Left lung (tissue), 10 donors: ENCODE measurements around the gene KLHDC9. TPM values are rescaled to one million over a fixed set of nuclear protein-coding genes. Genes with fewer than 3 reads are reported as not detected.

ENCODE experiments used
- ATAC-seq: fragments of 200-7000 bp; cut with Tn5 transposase; one replicate; pipeline ENCODE4 v1.9.1; 2020; ENCODE audit warnings: moderate library complexity
- DNase-seq, 4 donors: peaks; one replicate each; pipeline ENCODE4 v3.0.0-alpha.2; 2013 to 2020
- H3K27ac ChIP-seq, 2 donors: fragments of 200-600 bp; sonication (generic) in 1 of 2; one replicate each; pipeline versions ENCODE4 v1.5.0 to v1.8.0; 2020 to 2021
- H3K27me3 ChIP-seq, 2 donors: fragments of 200-600 bp; sonication (generic) in 1 of 2; one replicate each; pipeline versions ENCODE4 v1.5.0 to v1.8.0; 2020 to 2021
- H3K36me3 ChIP-seq, 2 donors: fragments of 200-600 bp; sonication (generic) in 1 of 2; one replicate each; pipeline versions ENCODE4 v1.5.0 to v1.8.0; 2020 to 2021
- H3K4me1 ChIP-seq, 2 donors: fragments of 200-600 bp; one replicate each; pipeline ENCODE4 v1.8.0; 2021
- H3K4me3 ChIP-seq, 2 donors: fragments of 200-600 bp; sonication (generic) in 1 of 2; one replicate each; pipeline versions ENCODE4 v1.5.0 to v1.8.0; 2020 to 2021; ENCODE audit warnings: mild to moderate bottlenecking in 1 of 2
- H3K9me3 ChIP-seq, 2 donors: fragments of 200-600 bp; sonication (generic) in 1 of 2; one replicate each; pipeline versions ENCODE4 v1.5.0 to v1.8.0; 2020 to 2021
- intact Hi-C, 2 donors: fragments of 100-400 bp; cut with DNase I; formaldehyde crosslinking; loops; one replicate each; pipeline versions ENCODE4 v1.11.2 to v1.14.2; 2022
- polyA plus RNA-seq, 6 donors: library from polyadenylated mRNA; unstranded; fragments of 120-200 nt; gene quantifications; one replicate each; pipeline ENCODE4 v1.2.1, GENCODE V29; 2013; ENCODE audit not compliant: insufficient read length in 6 of 6
- total RNA-seq, 2 donors: library from RNA; stranded (reverse); fragmentation: NEBNext Ultra II Directional; extraction: Animal tissue kit (Norgen Biotek cat#: 25700); gene quantifications; one replicate each; pipeline ENCODE4 v1.2.1, GENCODE V29; 2021
- TF ChIP-seq, protein P1 (sequence below), 2 donors: fragments of 200-600 bp; sonication (generic) in 1 of 2; IDR thresholded peaks; one replicate each; pipeline versions ENCODE4 v1.5.0 to v1.8.0; 2021; ENCODE audit warnings: antibody characterized with exemption in 2 of 2
- donor health status: DM: no; HTN: yes; CAD: no.
- donor health status: DM: no; HTN: no; CAD: no.

KLHDC9 gene
- total and polyA plus RNA-seq, 8 donors = 4.3 to 10.3 (median 5.1) TPM

DNA sequence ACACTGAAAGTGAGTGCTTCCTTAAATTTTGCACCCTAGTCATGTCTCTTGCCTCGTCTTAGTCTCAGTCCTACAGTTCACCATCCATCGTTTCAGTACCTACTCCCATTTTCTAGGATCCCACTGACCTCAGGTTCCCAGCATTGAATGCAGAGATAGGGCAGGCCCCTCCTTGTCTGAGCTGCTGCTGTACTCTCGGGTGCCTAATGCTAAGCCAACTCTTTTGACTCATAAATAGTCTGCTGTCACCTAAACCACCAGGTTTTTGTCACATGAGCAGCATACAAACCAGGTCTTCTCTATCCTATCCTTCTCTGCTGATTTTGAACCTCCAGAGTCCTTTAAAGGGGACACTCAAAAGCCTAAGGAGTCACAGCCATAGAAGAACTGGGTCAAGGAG lies 31.5 kb upstream of the KLHDC9 start:
- H3K36me3 ChIP-seq = peaks cover 0 to 6% of the 10 kb centered on the region in 2 donors
- intact Hi-C loops = no loop called here
- H3K27me3 ChIP-seq = no peaks in the 10 kb centered on the region
- H3K4me3 ChIP-seq = peak overlapping the region in 1 of 2 donors; percentile 64
- ATAC-seq = no peak
- H3K4me1 ChIP-seq = peaks cover 0 to 58% of the 10 kb centered on the region in 2 donors
- DNase-seq = no peak
- TF ChIP-seq, protein P1, sequence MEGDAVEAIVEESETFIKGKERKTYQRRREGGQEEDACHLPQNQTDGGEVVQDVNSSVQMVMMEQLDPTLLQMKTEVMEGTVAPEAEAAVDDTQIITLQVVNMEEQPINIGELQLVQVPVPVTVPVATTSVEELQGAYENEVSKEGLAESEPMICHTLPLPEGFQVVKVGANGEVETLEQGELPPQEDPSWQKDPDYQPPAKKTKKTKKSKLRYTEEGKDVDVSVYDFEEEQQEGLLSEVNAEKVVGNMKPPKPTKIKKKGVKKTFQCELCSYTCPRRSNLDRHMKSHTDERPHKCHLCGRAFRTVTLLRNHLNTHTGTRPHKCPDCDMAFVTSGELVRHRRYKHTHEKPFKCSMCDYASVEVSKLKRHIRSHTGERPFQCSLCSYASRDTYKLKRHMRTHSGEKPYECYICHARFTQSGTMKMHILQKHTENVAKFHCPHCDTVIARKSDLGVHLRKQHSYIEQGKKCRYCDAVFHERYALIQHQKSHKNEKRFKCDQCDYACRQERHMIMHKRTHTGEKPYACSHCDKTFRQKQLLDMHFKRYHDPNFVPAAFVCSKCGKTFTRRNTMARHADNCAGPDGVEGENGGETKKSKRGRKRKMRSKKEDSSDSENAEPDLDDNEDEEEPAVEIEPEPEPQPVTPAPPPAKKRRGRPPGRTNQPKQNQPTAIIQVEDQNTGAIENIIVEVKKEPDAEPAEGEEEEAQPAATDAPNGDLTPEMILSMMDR (IDR thresholded peaks at IDR 0.05) = no peak
- H3K27ac ChIP-seq = no peak overlapping the region
- no peaks in the 10 kb centered on the region for H3K9me3 ChIP-seq

DNA sequence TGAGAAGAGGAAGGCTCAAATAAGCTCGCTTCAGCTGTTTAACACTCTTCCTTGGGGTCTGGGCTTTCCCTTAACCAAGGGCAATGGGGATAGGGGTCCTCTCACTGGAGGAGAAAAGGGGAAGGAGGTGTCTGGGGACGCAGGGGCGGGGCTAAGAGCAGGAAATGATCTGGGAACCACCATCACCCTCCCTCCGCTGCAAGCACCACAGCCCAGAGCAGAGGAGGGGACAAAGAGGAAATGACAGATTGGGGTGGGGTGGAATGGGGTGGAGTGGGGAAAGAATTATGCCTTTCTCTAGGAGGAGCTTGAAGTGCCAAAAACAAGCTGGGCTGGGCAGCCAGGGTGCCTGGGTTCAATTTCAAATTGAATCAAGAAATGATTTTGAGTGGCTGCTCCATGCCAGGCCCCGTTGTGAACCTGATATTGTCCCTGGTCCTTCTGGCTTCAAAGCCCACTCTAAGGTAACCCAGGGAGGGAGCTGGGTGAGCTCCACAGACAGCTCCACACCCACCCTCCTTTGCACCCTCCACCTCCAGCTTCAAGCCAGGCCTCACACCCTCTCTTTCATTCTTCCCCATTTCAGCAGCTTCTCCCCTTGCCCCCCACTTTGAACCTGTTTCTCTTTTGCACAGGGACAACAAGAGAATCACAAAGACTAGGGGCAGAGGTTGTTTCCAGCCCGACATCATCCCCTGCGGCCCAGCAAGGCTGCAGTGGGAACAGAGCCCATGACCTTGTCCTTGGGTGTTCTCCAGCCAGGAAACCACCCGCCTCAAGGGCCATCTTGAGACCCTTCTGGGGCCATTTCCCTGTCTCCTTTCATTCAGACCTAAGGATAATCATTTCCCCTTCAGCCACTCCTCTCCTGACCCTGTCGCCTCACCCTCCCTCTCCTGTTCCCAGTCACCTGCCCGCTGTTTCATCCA lies 29.6 kb upstream of the KLHDC9 start:
- Histone ChIP-seq H3K4me1 (peaks cover 0 to 55% of the 10 kb centered on the region in 2 donors), H3K27ac (peak overlapping the region; percentile 81 to 98), H3K9me3 (no peaks in the 10 kb centered on the region), H3K36me3 (no peaks in the 10 kb centered on the region), H3K4me3 (peak overlapping the region; percentile 21 to 64), H3K27me3 (no peaks in the 10 kb centered on the region)
- TF ChIP-seq, protein P1 (IDR thresholded peaks at IDR 0.05) = no peak
- DNase-seq (peak in 2 of 4 donors; percentile 84 to 91), ATAC-seq (peak; percentile 83)
- intact Hi-C loops = no loop called here

DNA sequence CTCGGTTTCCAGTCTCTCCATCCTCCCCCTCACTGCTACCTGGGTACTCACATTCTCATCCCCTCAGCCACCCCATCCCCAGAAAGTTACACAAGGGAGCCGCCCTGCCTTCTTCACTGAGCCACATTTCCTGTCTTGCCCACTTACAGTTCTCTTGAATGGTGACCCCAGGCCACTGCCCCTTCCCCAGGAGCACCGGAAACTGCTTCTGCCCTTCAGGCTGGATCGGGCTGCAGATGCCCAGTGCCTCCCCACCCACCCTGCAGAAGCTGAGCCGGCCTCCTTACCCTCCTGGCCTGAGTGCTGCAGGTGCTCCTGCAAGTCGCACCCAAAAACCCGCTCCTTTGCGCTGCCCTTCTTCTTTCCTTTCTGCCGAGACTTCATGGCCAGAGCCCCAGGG lies 28.9 kb upstream of the KLHDC9 start:
- H3K27me3 ChIP-seq = no peaks in the 10 kb centered on the region
- H3K9me3 ChIP-seq = no peaks in the 10 kb centered on the region
- TF ChIP-seq, protein P1 (IDR thresholded peaks at IDR 0.05) = no peak
- H3K27ac ChIP-seq = peak overlapping the region; percentile 81 to 98
- no peaks in the 10 kb centered on the region for H3K36me3 ChIP-seq
- DNase-seq (no peak), ATAC-seq (no peak)
- intact Hi-C loops = no loop called here
- peak overlapping the region; percentile 21 to 64 for H3K4me3 ChIP-seq
- peaks cover 0 to 55% of the 10 kb centered on the region in 2 donors for H3K4me1 ChIP-seq

DNA sequence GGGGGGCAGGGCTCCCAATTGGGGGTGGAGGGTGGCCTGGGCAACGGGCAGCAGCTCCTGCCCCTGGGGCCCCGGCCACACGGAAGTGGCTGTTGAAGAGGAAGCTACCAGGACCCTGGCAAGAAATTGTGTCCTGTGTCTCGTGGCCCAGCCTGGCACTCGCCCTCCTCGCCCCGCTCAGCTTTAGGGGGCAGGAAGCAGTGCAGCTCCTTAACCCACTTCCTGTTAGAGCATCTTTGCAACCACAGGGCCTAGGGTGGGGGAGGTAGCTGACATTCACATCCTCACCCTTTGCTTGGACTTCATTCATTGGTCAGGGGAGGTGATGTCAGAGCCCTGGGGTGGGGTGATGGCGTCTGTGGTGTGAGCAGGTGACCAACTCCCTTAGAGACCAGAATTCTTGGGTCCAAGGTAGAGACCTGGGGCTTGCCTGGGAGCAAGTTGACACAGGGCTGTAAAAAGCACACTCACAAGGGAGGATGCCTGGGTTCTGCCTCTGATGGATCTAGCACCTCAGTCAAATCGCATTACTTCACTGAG lies 28.4 kb upstream of the KLHDC9 start, which contains the start of gene ARHGAP30:
TSS of gene ARHGAP30 (minus strand) at position 161 of the 540 bp plus-strand sequence. CDS start 267 bp downstream, outside the sequence.
- intact Hi-C loops = no loop called here
- Histone ChIP-seq H3K4me3 (peak within 1 kb of the TSS; percentile 21 to 64), H3K27me3 (no peaks in the 10 kb centered on the region), H3K27ac (peak within 1 kb of the TSS; percentile 81 to 98), H3K9me3 (no peaks in the 10 kb centered on the region), H3K4me1 (peaks cover 0 to 55% of the 10 kb centered on the region in 2 donors), H3K36me3 (no peaks in the 10 kb centered on the region)
- ATAC-seq = peak; percentile 70
- DNase-seq = peak in 2 of 4 donors; percentile 86 to 95
- TF ChIP-seq, protein P1 (IDR thresholded peaks at IDR 0.05) = no peak

DNA sequence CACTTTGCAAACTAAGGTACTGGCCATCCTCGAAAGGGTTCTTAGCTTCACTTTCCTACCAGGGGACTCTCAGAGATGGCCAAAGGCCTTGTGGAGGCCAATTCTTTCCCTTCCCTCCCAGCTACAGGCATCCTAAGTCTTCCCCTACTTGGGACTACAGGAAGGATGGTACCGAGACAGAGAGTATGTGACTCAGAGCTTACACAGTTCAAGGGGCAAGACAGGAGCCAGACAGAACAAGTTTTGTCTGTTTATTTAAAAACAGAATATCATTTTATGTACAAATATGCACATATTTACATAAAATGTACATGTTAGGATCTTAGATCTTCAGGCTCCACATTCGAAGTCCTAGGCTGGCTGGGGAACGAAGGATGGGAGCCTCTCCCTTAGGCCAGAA lies 27.4 kb upstream of the KLHDC9 start:
- no peaks in the 10 kb centered on the region for H3K27me3 ChIP-seq
- intact Hi-C loops = no loop called here
- ATAC-seq = no peak
- H3K4me1 ChIP-seq = peaks cover 0 to 45% of the 10 kb centered on the region in 2 donors
- DNase-seq = no peak
- H3K27ac ChIP-seq = peak overlapping the region in 1 of 2 donors; percentile 98
- no peaks in the 10 kb centered on the region for H3K36me3 ChIP-seq
- TF ChIP-seq, protein P1 (IDR thresholded peaks at IDR 0.05) = no peak
- no peak overlapping the region for H3K4me3 ChIP-seq
- no peaks in the 10 kb centered on the region for H3K9me3 ChIP-seq
